Stimulated activated naive CD4-positive, alpha-beta T cell treated with Interleukin-2 at 50 U/mL for 16 hours (primary cell): ENCODE data around the gene ZNF330.
A peak's percentile ranks its signal among the peaks of the same experiment; 100 is the strongest.
"Not testable (repeated sequence)": the region's sequence is repeated elsewhere in the genome, so short reads cannot be mapped to it uniquely, and the experiment has no call there.

ENCODE experiments used
- DNase-seq: peaks from one replicate; lab custom pipeline; 2025; lab: John Stamatoyannopoulos, UW

ZNF330 gene

GRCh38 chr4:141220691-141221659, at the start of gene ZNF330:
ZNF330 (plus strand) TSS chr4:141220895; CDS start chr4:141222372, 1,477 bp downstream.
- peak; percentile 73 for DNase-seq

- no peak for DNase-seq
Measured at GRCh38 chr4:141174457-141174856, 46.2 kb upstream of the ZNF330 start.

GRCh38 chr4:141177171-141177570, 43.5 kb upstream of the ZNF330 start:
- no peak for DNase-seq

GRCh38 chr4:141179474-141180373, 41.0 kb upstream of the ZNF330 start:
- no peak for DNase-seq

- no peak for DNase-seq
Measured at GRCh38 chr4:141180991-141181761, 39.5 kb upstream of the ZNF330 start.

- not testable (repeated sequence) for DNase-seq
Measured at GRCh38 chr4:141183491-141183890, 37.2 kb upstream of the ZNF330 start.

DNA sequence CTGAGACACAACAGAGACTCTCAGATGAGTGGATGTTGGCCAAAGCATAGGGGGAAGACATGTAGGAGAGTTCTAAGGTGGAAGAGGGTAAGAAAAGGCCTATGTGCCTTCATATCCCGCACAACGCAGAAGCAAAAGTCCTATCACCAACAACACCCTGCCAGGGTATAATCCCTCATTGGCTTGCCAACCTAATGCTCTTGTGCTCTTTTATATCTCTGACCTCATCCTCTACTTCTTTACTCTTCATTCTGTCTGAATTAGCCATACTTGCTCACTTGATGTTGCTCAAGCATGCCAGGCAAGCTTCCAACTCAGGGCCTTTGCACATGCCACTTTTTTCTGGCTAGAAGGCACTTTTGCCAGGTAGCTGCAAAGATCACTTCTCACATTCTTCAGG, 28.1 kb upstream of the ZNF330 start:
- DNase-seq, result no peak

DNA sequence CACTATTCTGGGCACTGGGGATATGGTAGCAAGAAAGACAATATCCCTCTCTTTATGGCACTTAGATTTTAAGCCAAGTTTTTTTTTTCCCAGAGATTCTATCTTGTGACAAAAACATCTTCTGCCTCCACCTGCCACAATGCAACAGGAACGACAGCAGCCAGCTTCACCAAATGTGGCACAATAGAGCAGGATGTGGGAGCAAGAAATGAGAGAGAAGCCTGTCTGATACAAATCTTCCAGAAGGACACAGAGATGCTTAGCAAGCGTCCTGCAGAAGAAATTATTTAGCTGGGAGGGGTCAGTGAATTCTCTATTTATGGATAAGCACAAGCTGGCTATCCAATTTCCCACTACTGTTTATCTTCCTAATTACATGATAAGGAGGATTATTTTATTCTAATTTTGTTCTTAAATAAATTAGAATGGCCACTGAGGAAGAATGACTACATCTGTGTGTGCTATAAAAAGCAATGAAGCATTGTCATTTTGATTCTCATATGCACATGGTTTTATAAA, 27.1 kb upstream of the ZNF330 start:
- no peak for DNase-seq

GRCh38 chr4:141195095-141195707, 25.5 kb upstream of the ZNF330 start:
- DNase-seq, result no peak

DNA sequence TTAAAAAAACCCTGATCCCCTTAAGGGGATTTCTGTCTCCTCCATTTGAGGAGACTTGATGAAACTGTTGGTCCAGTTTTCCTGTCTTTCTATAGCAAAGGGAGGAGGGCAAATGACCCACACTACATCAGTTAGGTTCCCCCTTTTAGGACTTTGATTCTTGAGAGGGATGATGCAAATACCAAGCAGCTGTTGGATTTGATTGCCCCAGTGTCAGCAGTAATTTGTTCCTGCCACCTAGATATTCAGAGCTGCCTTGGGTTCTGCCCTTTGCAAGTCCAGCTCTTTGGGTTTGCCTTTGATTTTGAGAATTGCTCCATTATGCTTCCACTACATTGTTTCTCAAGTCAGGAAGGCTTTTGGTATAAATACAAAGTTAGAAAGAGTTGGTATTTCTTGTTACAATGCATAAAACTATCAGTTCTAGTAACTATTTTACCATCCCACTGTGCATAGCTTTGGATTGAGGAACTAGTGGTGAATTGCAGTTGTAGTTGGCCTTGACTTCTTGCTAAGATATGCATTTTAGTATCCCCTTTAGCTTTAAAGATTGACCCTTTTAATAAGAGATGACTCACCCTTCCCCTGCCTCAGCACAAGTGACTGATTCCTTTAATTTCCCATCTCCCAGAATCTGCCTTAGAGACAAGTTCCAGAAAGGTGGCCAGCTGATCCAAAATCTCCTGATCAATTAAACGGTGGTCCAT, 24.3 kb upstream of the ZNF330 start:
- DNase-seq, result no peak

DNA sequence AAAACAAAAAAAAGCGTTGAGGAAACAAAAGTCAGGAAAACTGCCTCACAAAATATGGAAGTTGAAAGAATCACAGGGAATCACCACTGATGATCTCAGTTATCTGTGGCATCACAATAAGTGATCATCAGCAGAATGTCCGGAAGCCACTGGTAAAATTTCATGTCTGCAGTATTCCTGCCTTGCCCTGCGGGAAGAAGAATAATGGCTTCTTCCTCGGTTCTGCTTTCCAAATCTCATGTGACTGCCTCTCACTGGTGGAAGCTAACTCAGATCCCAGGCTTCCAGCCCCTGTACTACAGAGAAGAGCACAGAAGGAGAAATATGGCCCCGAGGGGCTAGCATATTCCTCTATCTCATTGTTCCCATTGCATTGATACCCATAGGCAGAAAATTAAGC, 12.7 kb upstream of the ZNF330 start:
- DNase-seq, result no peak

- DNase-seq, result no peak
Measured at GRCh38 chr4:141210168-141210567, 10.5 kb upstream of the ZNF330 start.

- no peak for DNase-seq
Measured at GRCh38 chr4:141213550-141213991, 7.1 kb upstream of the ZNF330 start.

DNA sequence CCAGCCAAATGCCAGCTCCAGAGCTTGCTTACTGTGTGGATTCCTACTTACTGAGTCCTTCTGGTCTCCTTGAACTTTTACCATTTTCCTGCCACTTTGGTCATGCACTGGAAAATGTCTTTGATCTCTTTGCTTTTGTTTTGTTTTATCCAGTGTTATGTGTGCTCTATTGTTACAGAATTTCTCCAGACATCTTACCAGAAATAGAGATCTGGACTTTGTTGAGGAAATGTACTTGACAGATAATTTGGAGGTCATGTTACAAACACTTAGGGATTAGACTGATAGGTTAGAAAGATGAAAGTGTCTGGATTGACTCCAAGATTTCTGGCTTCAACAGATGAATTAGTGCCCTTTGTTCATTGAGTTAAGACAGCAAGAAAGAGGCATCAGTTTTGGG, 5.7 kb upstream of the ZNF330 start:
- no peak for DNase-seq

DNA sequence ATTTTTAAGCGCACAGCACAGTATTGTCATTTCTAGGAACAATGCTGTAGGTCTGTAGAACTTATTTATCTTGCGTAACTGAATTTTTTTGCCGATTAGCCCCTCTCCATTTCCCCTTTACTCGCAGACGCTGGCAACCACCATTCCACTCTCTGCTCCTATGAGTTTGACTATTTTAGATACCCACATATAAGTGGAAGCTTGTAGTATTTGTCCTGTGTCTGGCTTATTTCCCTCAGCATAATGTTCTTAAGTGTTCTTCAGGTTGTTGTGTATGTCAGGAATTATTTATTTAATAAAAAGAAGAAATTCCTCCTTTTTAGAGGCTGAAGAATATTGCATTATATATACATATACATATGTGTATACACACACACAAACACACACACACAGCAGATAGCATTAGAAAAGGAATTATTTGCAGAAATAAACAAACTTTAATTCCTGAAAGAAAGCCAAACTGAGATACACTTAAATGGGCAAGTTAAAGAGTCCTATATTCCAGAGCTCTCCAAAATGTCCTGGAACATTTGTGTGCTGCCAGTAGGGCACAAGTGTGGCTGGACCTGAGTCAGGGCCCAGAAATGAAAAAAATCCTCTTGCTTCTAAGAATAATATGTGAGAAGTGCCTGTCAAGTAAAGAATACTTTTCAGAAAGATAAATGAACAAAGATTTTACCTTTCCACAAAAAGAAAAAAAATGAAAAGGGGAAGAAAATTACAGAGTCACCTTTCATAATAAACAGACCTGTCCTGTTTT, 4.5 kb upstream of the ZNF330 start:
- no peak for DNase-seq

DNA sequence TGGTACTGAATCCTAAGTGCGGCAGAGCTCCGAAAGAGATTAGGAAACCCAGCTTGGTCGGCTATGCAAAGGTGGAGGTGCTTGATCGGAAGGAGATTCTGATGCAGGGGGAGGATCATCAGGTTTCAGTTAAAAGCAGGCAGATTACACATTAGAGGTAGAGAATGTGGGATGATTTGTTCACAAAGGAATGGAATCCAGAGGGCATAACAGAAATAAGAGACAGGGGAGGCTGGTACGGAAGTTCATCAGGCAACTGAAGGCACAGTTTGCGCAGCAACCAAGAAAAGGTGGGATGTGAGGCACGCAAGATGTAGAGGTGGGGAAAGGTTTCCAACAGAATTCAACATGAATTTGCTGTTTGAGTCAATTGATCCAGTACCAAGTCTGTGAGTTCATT, 424 bp upstream of the ZNF330 start:
- no peak for DNase-seq

DNA sequence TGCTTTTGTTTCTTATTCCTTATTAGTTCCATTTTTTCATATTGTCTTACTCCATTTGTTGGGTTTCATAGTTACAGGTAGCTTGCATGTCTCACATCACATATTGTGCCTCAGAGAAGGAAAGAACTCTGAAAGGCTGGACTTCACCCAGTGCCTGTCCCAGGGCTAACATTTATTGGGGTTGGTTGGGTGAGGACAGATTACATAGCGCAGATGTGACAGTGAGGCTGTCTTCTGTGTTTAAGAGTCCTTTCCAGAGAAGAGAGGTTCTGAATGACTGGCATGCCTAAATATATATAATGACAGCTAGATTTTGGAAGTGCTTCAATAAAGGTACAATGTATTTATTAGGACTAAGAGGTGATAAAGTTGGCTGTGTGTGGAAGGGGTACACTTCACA, 2.7 kb downstream of the ZNF330 start:
- no peak for DNase-seq

DNA sequence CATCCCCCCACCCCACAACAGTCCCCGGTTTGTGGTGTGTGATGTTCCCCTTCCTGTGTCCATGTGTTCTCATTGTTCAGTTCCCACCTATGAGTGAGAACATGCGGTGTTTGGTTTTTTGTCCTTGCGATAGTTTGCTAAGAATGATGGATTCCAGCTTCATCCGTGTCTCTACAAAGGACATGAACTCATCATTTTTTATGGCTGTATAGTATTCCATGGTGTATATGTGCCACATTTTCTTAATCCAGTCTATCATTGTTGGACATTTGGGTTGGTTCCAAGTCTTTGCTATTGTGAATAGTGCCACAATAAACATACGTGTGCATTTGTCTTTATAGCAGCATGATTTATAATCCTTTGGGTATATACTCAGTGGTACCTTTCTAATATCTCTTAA, 6.6 kb downstream of the ZNF330 start:
- not testable (repeated sequence) for DNase-seq

- no peak for DNase-seq
Measured at GRCh38 chr4:141229408-141230101, 8.9 kb downstream of the ZNF330 start.
